SHP77 (cell line): Measurements from ENCODE around the gene IL17B.
"Not testable (repeated sequence)": the region's sequence is repeated elsewhere in the genome, so short reads cannot be mapped to it uniquely, and the experiment has no call there.

Experiments used
- DNase-seq, 2 experiments: peaks; one replicate each; lab custom pipeline; 2025; lab: John Stamatoyannopoulos, UW

The IL17B gene

DNA sequence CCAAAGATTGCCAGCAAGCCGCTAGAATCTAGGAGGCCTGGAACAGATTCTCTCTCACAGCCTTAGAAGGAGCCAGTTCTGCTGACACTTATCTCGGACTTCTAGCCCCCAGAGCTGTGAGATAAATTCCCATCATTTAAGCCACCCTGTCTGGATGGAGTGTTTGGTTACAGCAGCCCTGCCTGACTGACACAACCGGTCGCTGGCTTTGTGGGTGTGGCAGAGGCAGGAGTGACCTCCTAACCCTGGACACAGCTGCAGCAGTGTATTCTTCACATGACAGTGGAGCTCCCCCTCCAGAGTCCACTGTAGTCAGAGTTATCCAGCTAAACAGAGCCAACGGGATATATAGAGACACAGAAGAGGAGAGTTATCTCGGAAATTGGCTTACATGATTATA, 21.2 kb upstream of the IL17B start:
- no peak for DNase-seq

DNA sequence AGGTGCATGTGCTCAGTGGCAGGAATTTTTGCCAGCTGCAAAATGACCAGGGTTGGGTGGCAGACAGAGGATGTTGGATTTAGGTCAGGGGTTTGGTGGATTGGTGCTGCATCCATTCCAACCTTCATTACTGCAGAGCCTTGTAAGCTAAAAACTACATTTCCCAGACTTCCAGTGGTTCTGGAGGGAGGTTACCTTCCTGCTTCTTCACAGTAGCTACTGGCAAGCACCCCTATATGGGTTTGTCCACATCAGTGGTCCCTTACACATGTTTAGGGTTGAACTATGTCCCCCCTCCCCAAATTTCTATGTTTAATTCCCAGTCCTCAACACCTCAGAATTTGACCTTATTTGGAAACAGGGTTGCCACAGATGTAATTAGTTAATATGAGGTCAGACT, 20.7 kb upstream of the IL17B start:
- DNase-seq: no peak

DNA sequence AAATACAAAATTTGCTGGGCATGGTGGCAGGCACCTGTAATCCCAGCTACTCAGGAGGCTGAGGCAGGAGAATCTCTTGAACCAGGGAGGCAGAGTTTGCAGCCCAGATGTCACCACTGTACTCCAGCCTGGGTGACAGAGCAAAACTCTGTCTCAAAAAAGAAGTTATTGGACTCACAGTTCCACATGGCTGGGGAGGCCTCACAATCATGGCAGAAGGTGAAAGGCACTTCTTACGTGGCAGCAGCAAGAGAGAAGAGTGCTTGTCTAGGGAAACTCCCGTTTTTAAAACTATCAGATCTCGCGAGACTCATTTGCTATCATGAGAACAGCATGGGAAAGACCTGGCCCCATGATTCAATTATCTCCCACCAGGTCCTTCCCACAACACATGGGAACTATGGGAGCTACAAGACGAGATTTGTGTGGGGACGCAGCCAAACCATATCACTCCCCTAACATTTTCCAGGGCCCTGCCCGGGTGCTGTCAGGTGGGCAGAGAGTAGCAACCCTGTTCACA, 19.7 kb upstream of the IL17B start:
- DNase-seq: not testable (repeated sequence)

DNA sequence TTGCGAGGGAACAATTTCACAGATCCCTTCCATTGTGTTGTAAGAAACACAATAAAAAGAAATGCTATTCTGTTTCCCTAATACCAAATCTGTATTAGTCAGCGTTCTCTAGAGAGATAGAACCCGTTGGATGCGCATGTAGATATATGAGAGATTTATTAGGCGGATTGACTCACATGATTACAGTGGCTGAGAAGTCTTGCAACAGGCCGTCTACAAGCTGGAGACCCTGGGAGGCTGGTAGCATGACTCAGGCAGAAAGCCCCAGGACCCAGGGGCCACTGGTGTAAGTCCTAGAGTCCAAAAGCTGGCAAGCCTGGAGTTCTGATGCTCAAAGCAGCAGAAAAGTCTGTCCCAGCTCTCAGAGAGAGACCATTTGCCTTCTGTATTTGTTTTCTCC, 18.4 kb upstream of the IL17B start:
- DNase-seq: no peak

DNA sequence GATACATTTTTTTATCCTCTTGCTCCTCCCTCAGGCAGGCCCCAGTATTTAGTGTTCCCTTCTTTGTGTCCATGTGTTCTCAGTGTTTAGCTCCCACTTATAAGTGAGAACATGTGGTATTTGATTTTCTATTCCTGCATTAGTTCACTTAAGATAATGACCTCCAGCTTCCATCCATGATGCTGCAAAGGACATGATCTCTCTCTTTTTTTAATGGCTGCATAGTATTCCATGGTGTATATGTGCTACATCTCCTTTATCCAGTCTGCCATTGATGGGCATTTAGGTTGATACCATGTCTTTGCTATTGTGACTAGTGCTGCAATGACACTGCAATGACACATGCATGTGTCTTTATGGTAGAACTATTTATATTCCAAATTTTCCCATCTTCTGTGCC, 15.9 kb upstream of the IL17B start:
- not testable (repeated sequence) for DNase-seq

DNA sequence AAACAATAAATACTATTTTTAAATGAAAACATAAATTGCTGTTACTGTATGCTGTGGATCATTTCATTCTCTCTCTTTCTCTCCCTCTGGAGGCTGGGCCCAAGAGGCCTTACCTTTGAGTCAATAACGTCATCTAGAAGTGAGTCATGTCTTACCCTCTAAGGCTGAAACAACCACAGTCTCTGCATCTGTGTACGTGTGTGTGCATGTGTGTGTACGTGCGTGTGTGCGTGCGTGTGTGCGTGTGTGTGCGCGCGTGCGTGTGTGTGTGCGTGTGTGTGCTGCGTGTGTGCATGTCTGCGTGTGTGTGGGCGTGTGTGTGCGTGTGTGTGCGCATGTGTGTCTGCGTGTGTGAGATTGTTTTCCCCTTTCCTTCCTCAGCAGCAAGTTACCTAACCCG, 13.6 kb upstream of the IL17B start:
- no peak for DNase-seq

DNA sequence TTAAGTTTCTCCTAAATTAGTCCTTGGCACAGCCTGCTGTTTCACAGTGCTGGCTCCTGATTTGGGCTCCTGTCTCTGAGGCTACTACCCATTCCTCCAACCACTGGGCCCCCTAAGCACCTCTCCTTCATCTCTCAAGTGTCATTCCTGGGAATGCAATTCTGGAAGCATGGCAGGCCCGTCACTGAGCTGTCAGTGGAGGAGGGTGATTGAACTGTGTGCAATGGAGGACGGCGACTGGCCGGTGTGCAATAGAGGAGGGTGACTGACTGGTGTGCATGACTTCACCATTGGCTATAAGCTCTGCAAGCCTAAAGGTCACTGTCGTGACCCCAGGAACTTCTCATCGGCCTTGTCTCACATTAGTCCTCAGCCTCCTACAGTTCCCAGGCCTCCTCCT, 12.4 kb upstream of the IL17B start:
- DNase-seq: no peak

DNA sequence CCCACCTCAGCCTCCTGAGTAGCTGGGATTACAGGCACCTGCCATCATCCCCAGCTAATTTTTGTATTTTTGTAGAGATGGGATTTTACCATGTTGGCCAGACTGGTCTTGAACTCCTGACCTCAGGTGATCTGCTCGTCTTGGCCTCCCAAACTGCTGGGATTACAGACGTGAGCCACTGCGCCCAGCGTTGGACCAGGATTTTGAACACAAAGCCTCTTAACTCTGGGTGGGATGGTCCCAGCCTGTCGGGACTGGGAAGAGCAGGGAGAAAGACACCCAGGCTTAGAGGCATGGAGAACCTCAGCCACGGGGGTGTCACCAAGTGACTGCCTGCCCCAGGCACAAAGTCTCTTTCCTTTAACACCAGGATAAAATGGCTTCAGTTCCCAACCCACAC, 12.0 kb upstream of the IL17B start:
- not testable (repeated sequence) for DNase-seq

DNA sequence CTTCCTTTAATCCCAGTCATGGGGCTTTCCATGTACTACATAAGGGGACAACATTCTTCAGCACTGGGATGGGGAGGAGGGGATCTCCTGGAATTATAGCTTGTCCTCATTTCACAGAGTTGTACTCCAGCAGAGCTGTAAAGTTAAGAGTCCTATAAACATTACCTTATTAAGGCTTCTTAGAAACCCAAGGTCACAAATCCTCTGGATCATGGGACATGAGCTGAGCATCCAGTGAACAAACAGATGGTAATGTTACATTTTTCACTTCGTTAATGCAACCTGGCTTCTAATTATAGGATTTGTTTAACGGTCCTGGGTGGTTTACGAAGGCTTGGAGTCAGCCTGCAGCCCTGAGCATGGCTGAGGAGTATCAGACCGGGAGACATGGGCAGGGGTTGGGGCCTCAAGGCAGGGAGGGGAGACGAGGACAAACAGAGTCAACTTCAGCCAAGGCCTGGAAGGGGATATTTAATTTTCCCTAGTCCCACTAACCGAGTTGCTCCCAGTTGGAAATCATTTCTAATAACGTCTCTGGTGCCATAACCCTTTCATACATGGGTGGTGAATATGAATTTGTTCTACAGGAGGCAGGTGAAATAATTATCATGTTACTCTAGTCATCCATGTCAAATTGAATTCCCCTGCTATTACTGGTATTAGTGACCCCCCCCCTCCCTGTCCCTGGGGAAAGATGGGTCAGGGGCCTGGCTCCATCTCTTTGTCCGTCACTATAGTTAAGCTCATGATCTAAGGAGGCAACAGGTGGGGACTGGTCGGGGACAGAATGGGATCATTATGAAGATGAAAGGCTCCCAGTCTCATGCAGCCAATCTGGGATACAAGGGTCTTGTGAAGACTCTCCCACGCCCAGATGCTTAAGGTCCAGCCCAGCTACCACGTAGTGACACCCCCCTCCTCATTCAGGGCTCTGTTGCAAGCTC, 10.7 kb upstream of the IL17B start:
- DNase-seq: no peak

DNA sequence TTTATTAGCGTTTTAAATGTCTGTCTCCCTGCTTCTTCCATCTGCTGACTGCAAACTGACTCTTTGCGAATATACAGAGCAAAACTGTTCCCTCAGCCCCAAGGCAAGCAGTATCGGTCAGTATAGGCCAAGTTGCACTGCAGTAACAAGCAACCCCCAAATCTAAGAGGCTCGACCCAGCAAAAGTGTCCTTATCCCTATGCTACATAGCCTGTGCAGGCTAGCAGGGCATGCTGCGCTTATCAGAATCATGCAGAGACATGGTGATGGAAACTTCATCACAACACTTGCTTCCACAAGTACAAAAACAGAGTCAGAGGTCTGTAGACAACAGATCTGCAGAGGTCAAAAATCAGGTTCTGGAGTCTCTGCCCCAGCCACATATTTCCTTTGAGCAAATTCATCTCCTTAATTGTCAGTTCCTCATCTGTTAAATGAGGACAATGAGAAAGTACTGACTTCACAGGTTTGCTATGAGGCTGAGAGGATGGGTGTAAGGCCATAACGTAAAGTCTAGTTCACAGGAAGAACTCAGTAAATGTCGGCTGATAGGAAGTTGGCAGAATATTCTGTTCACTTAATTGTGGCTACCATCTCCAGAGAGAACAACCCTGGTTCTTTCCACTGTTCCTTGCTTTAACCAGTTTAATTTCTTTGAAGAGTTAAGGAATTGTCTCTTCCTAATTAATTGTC, 9.6 kb upstream of the IL17B start:
- no peak for DNase-seq

DNA sequence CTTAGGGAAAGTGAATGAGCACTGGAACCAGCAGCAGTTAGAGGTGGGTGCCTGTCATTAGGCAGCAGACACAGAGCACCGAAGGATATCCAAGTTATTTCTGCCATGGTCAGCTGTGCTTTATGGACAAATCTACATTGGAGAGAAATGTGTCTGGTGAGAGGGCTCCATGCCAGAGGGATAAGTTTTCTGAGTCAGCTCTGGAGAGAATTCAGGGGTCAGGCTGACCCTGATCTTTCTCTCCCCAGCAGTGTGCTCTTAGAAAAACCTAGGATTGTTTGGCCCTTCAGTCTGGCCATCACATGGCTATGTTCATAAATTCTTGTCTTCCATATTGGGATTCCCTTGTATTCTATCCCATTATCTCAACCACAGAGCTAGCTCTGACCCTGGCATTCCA, 8.9 kb upstream of the IL17B start:
- no peak for DNase-seq

DNA sequence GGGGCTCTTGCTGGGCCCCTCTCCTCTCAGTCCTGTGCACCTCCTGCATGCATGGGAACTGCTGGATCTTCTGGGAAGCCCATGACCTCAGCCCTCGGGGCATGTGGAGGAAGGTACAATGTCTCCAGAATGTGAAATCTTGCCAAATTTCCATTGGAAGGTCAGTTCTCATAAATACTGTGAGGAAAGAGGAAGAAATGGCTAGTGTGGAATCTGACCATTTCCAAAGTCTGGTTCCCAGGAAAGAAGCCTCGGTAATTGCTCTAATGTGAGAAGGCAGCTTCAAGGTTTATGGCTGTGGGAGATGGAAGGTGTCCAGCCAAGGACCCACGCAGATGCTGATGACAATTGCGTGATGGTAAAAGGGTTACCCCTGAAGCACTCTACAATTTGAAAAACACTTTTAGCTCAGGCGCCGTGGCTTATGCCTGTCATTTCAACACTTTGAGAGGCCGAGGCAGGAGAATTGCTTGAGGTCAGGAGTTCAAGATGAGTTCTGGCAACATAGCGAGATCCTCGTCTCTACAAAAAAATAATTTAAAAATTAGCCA, 8.1 kb upstream of the IL17B start:
- no peak for DNase-seq

DNA sequence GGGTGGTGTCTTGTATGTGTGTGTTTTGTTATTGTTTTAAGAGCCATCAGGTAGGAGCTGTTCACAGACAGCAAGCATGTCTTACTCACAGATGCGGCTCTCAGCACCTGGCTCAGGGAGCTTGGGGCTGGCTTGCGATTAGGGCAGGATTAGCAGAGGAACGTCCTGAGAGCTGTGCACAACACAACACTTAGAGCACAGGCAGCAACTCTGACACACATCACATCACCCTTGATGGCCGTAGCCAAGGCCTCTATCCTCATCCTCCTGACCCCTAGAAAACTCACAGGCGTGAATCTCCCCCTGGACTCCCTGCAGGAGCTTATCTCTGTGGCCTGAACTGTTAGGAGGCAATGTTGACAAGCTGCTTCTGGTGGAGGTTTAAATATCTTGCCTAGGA, 7.1 kb upstream of the IL17B start:
- DNase-seq: no peak

DNA sequence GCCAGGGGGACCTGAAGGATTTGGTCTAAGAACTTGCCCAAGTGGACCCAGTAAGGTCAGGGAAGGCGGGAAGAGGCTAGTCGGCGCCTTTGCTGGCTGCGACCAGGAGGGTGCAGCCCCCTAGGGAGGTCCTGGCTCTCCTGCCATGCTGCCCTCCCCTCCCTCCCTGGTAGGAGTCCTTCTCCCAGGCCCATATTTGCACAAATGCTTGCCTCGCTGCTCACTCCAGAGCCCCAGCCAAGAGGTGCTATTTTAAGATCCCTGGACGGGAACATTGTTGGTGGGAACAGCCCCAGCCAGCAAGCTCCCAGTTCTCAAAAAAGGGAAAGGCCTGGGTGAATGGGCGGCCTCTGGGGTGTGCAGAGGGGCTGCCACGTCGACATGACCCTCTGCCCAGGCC, 4.3 kb upstream of the IL17B start:
- no peak for DNase-seq

DNA sequence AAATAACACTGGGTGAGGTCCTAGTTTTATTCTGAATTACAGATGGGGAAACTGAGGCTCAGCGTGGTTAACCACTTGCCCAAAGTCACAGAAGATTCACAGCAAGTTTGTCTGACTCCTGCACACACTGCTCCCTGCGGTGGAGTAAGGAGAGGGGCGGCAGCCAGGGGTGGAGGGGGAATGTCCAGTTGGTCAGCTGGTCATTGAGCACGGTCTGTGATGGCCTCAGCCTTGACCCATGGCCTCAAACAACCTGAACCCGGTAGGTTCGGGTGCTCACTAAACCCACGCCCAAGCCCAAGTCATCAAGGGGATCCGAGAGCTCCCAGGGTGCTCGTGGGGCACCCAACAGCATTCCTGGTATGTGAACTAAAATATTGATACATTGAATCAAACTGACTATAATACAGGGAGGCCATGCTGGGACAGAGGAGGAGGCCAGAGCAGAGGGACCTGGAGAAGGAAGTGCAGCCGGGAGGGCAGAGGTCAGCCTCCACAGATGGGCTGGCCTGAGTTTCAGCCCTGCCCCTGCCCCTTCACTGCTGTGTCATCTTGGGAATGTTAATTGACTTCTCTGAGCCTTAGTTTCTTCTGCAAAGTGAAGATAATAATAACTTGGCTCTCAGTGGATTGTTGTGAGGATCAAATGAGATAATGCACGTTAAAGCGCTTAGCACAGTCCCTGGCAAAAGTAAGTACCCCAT, 3.6 kb upstream of the IL17B start:
- DNase-seq: no peak

DNA sequence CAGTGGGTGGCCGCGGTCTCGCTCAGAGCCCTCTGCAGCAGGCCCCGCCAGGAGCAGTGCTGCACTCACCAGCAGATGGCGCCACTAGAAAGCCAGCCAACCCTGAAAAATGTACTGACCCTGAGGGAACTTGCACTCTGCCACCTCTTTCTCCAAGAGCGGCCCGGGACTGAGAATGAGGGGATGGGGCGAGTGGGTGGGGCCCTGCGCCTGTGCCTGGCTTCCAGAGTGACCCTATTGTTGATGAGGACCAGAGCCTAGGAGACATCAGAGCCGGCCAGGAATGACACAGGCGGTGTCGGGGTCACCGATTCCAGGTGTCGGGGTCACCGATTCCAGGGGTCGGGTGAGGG, 2.9 kb upstream of the IL17B start:
- peak; percentile 12 to 29 for DNase-seq

DNA sequence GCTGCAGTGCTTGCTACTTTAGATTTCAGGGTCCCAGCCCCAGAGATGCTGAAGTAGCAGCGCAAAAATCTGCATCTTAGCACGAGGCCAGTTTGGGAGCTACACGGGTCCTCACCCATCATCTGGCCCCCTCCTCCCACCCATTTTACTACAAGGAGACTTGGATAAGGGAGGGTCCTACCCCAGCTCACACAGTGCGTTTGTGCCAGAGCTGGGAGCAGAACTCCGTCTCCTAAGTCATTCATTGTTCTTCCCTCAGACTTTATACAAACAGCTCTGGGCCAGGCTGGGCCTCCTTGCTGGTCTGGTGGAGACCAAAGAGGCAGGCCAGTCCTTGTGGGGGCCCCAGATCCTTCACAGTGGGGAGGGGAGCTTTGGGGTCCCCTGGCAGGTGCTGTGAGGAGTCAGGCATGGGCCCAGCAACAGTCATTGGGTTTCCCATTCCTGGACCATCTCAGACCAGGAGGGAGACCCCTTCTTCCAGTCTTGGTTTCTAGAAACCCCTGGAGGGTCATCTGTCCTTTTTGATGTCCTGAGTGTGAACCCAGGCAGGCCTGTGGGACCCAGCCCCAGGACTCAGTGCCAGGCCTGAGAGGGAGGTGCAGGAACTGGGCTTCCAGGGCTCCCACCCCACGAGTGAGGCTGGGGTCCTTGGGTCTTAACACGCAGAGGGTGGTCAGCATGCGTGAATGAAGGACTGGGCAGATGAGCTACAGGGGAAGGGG, 2.3 kb upstream of the IL17B start:
- DNase-seq: no peak

DNA sequence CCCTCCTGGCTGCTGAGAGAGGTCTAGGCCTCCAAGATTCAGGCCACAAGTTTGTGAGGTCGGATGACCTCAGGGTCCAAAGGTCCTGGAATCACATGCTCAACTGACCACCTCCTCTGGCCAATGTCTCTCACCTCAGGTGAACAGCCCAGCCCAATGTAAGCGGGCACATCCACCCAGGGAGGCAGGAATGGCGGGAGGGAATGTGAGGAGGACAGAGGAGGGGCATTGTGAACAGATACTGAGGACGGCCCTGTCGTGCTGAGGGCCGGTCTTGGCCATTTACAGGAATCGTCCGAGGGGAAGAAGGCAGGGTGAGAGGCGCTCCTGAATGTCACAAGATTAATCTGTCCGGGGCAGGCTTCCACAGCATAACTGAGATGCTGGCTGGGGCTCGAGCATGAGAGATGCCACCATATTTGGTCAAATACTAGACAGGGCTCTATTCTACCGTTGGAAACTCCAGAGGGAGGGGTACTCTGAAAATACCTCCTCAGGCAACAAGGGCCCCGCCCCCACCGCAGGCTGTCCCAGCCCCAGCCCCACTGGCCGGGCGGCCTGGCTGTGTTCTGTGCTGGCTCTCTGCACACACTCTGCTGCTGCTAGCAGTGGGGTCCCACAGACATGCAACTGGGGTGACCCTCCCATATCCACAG, 1.5 kb upstream of the IL17B start:
- DNase-seq: no peak

DNA sequence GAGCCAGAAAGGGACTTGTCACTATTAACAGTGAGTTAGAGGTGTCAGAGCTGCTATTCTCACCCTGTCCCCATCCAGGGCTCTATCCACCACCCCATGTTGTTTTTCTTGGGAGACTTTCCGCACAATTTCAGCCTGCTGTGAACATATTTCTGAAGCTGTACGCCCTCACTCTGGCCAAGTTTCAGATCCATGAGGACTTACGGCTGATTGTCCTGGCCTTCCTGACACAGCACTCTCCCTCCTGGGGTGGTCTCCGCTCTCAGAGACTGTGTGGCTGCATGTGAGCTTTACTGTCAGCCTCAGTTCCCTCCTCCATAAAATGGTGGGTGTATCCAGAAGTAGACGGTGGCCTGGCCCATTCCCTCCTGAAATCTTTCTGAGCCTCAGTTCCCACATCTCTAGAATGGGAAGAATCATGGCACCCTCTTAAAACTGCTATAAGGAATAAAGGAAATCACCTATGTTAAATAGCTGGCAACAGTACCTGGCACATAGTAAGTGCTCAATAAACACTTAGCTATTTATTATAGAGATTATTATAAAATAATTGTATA, 804 bp upstream of the IL17B start:
- no peak for DNase-seq

DNA sequence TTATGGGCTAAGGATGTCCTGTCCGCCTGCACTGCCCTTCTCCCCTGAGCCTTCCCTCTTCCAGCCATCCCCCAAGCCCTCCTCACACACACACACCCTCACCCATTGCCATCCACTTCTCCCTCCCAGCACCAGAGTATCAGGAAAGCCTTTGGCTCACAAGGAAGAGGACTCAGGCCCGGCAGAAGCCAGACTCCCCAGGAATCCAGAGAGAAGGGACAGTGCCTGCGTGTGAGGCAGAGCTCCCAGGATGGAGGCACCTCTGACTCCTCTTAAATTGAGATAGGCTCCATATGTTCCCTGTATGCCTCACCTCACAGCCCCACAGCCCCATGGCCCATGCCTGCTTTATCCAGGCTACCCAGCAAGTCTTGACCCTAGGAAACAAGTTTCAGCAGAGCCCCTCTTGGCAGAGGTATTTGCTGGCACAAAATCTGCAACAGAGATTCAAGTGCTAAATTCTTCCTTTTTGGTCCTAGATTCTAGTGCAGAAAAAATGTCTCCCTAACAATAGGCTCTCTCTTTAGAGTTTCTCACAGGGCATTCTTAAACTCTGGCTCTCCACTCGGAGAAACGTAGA, 761 bp downstream of the IL17B start:
- no peak for DNase-seq
